NCI-H446 treated with DMSO at 0.1 percent for 48 hours (cell line): ENCODE data around the gene NCBP3.
"Not testable (repeated sequence)": the region's sequence is repeated elsewhere in the genome, so short reads cannot be mapped to it uniquely, and the experiment has no call there.

Source experiments
- DNase-seq: peaks from one replicate; lab custom pipeline; 2025; lab: John Stamatoyannopoulos, UW

Gene NCBP3

GRCh38 chr17:3792481-3792880 lies 53.6 kb downstream of the NCBP3 start:
- DNase-seq, result peak; percentile 8

GRCh38 chr17:3788200-3788599 lies 57.8 kb downstream of the NCBP3 start:
- DNase-seq, result no peak

GRCh38 chr17:3785323-3785722 lies 60.7 kb downstream of the NCBP3 start:
- DNase-seq, result not testable (repeated sequence)

GRCh38 chr17:3782751-3783150 lies 63.3 kb downstream of the NCBP3 start:
- DNase-seq, result no peak

GRCh38 chr17:3780986-3781385 lies 65.1 kb downstream of the NCBP3 start:
- no peak for DNase-seq

- DNase-seq, result no peak
Observed at GRCh38 chr17:3777366-3778120, 68.5 kb downstream of the NCBP3 start.

GRCh38 chr17:3773966-3774365 lies 72.1 kb downstream of the NCBP3 start:
- DNase-seq, result no peak

GRCh38 chr17:3773511-3773910 lies 72.5 kb downstream of the NCBP3 start:
- no peak for DNase-seq

GRCh38 chr17:3772764-3773163 lies 73.3 kb downstream of the NCBP3 start:
- DNase-seq, result no peak

- no peak for DNase-seq
Observed at GRCh38 chr17:3771140-3771539, 74.9 kb downstream of the NCBP3 start.

- no peak for DNase-seq
Observed at GRCh38 chr17:3770466-3770865, 75.6 kb downstream of the NCBP3 start.

GRCh38 chr17:3768769-3769168 lies 77.3 kb downstream of the NCBP3 start:
- DNase-seq, result no peak

GRCh38 chr17:3768341-3768740 lies 77.7 kb downstream of the NCBP3 start:
- no peak for DNase-seq

- DNase-seq, result no peak
Observed at GRCh38 chr17:3766779-3767178, 79.3 kb downstream of the NCBP3 start.

- no peak for DNase-seq
Observed at GRCh38 chr17:3765981-3766380, 80.1 kb downstream of the NCBP3 start.

GRCh38 chr17:3763777-3764170 lies 82.3 kb downstream of the NCBP3 start:
- no peak for DNase-seq

- no peak for DNase-seq
Observed at GRCh38 chr17:3762922-3763776, 82.9 kb downstream of the NCBP3 start.

GRCh38 chr17:3761918-3762380 lies 84.1 kb downstream of the NCBP3 start:
- DNase-seq, result no peak

GRCh38 chr17:3761036-3761917 lies 84.8 kb downstream of the NCBP3 start:
- DNase-seq, result no peak

GRCh38 chr17:3759597-3760216 lies 86.3 kb downstream of the NCBP3 start:
- no peak for DNase-seq

GRCh38 chr17:3755335-3756030 lies 90.6 kb downstream of the NCBP3 start:
- DNase-seq, result no peak
